ENCODE results near the gene ERC2.

The ERC2 gene

GRCh38 chr3:55721716-55722484 is 746.4 kb downstream of the ERC2 start:
- DNase-seq: no peak

- DNase-seq: no peak
Measured at GRCh38 chr3:55720614-55721013, 747.7 kb downstream of the ERC2 start.

GRCh38 chr3:55719508-55719907 is 748.8 kb downstream of the ERC2 start:
- DNase-seq: no peak

DNA sequence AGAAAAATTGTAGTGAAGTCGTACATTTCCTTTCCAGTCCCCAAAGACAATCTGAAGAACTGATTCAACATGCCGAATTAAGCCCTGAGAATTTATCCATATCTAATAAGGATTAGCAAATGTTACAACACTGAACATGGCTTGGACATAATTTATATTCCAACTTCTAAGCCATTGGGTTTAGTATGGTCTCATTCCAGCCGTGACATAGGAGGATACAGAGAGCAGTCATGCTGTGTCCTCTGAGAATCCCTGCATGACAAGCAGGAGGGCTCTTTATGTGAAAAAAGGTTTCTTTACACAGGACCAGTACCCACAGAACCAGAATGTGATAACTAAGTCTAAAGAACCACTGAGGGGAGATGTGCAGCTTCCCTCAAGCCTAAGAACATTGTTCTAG is 749.3 kb downstream of the ERC2 start:
- no peak for DNase-seq

GRCh38 chr3:55718521-55718921 is 749.7 kb downstream of the ERC2 start:
- no peak for DNase-seq

DNA sequence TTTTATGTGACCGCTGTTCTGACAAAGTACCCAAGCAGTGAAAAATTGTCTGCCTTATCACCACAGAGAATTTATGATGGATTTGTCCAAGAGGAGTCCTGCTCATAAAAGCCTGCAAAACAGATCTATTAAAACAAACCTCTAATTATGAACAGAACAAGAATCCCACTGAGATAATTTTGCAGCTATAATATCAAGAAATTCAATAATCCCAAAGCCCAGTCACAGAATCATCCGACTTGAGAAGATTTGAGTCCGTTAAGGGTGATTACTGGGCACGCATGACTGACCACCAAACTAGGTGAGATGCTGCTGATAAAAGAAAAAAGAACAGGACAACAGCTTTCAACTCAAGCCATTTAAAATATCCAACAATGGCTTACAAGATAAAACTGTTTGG is 750.2 kb downstream of the ERC2 start:
- no peak for DNase-seq

- DNase-seq: no peak
Measured at GRCh38 chr3:55717481-55717880, 750.8 kb downstream of the ERC2 start.

- no peak for DNase-seq
Measured at GRCh38 chr3:55716611-55717225, 751.5 kb downstream of the ERC2 start.

DNA sequence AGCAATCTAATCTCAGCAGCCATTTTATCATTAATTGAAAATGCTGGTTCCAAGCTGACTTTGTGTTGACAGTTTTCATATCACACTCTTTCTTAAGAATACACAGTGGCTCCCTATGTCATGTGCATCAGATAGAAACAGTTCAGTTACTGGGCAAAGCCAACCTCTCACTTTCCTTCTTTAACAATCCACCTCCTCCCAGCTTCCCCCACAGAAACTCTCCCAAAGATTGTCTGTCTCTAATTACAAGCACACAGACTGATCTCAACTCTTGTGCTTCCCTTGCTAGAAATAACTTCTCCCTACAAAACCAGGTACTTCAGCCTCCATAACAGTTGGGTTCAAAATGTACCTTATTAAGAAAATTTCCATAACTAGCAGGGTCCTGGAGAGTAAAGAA is 752.2 kb downstream of the ERC2 start:
- no peak for DNase-seq

DNA sequence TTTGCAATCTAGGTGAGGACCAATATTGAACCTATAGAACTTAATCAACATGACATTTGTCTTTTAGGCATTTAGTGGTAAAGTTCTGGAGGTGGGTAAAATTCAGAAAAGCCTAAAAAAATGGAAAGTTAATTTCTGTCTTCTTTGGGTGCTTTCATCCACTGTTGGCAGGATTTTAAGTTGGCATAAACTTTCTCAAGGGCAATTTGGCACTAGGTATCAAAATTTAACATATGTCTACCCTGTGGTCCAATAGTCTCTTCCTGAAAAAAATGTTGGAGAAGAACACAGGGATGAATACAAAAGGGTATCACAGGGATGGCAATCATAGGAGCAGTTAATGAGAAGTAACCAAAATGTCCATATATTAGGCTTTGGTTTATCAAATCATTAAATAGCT is 754.2 kb downstream of the ERC2 start:
- no peak for DNase-seq

DNA sequence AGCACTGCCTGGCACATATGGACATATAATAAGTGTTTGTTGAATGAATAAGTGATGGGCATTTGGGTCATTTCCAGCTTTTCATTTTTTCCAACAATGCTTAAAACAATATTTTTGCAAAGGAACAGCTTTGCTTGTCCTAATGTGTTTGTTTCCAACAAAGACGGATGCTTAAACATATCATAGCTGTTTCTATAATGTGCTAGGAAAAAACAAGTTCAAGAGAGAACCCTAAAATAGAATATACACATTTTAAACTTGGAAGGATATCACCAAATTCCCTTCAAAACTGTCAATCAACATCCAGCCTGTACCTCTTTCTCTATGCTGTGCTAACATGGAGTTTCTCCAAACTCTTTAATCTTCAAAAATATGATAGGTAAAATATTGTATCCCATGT is 756.6 kb downstream of the ERC2 start:
- no peak for DNase-seq

DNA sequence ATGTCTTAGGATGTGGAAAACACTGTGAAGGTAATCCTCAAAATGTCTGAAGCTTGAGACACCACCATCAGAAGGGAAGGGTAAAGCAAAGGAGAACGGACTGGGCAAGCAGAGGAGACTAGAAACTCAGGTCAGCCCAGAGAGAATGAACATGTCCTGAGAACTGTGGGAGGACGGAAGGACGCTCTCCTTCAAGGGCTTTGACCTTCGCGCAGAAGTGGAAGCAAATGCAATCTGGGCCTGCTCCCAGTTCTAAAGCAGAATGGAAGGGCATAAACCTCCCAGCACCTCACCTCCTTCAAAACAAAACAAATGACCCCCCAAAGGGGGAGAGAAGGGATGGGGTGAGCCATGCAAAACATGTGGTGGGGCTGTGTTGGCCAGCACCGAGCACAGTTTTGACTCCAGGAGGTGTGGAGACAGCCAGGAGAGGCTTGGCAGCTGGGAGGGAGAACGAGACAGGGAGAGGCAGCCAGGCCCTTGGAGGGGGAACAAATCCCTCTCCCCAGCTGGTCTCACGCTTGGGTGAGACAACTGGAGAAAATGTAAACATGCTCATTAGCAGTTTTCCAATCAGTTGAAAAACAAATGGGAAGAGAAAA is 758.8 kb downstream of the ERC2 start:
- no peak for DNase-seq

DNA sequence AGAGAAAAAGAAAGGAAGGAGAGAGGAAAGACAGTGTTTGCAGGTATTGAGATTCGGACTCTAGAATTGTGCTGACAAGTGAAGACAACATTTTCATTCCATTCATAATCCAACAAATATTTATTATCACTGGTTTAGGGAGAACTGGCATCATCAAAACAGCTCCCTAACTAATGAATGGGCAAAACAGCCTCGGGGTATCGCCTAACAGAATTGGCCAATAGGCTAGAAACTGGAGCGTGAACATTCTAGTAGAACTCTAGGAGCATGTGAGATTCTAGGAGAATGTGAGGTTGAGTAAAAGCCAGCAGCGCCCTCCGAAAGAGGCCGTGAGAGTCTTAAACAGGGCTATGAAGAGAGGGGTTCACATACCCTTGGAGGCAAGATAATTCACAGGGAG is 759.3 kb downstream of the ERC2 start:
- no peak for DNase-seq

DNA sequence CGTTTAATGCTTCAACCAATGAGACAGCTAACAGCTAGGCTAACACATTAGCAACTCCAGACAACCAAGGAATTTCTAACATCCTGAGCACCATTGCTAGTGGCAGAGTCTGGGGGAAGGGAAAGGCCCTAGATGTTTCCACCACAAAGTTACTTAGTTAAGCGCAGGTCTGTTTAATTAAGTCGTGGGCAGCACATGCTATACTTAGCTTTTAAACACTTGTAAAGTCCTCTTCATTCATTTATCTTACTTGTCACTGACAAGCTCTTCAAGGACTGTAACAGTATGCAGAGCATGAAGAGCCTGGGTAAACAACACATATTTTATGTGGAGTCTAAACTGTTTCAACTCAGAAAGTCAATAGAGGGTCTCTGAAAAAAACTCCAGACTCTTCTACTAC is 760.0 kb downstream of the ERC2 start:
- DNase-seq: no peak

GRCh38 chr3:55704521-55704920 is 763.7 kb downstream of the ERC2 start:
- DNase-seq: no peak

DNA sequence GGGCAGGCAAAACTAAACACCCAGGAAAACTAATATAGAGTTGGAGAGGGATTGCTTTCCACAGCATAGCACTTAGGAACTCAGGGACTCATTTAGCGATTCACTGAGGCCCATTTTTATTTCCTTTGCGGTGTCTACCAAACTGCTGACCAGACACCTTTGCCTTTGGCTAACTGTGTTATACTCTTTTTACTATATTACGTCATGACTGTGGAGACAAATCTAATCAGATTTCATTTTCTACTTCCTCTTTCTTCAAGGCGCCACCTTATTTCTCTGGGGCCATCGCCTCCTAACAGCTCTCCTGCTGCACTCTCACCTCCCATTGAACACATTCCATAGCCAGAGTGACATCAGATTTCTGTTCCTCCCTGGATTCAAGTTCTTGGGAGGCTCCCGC is 765.4 kb downstream of the ERC2 start:
- DNase-seq: no peak

- no peak for DNase-seq
Measured at GRCh38 chr3:55701997-55702396, 766.3 kb downstream of the ERC2 start.

- no peak for DNase-seq
Measured at GRCh38 chr3:55698831-55699230, 769.4 kb downstream of the ERC2 start.

DNA sequence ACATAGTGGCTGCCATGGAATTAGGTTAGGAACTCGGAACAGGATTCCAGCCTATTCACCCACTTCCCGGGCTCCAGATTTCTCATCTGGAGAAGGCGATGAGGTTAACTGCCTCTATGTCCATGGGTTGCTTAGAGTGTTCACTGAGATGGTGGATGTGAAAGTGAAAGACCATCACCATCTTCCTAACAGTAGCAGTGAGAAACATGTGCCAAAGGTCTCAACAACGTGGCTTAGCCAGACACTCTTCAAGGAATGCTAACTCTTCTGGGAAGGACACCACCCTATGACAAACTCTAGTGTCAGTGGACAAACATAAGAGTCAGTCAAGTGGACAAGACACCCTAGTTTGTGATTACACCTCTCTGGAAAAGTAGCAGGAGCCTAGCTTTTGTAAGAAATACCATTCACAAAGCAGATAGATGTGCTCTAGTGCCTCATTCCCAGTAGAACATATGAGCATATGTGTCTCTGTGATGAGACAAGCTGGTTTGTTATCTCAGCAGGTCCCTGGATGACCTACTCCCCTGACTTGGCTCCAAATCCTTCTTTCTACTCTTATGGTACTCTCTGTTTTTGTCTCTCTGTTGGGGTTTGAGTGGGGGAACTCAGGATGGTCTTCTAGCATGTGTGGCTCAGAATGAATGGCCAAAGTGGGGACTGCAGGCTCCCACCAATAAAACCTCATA is 770.9 kb downstream of the ERC2 start:
- DNase-seq: no peak

DNA sequence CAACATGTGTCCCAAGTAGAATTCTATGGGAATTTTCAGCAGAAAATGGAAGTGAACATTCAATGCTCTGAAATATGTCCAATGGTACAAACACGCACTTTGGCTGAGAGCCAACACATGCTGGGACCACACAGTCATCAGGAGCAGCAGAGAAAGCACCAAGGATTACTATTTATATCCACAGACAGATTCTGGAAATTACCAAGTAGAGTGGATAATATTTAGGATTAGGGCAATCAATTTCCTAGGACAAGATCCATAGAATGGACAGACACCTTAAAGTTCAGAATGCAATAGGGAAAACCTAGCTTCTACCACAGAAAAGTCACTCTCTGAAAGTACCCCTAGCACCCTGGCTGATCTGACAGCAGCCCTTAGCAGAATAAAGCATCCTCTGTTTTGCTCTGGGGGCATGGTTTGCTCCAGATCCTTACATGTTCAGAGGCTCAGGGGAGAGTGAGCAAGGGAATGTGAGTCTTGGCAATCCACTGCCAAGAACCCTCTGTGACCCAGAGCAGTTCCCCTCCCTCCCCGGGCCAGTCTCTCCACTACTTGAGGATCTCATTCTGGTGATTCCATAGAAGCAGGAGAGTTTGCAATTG is 775.2 kb downstream of the ERC2 start:
- DNase-seq: no peak

DNA sequence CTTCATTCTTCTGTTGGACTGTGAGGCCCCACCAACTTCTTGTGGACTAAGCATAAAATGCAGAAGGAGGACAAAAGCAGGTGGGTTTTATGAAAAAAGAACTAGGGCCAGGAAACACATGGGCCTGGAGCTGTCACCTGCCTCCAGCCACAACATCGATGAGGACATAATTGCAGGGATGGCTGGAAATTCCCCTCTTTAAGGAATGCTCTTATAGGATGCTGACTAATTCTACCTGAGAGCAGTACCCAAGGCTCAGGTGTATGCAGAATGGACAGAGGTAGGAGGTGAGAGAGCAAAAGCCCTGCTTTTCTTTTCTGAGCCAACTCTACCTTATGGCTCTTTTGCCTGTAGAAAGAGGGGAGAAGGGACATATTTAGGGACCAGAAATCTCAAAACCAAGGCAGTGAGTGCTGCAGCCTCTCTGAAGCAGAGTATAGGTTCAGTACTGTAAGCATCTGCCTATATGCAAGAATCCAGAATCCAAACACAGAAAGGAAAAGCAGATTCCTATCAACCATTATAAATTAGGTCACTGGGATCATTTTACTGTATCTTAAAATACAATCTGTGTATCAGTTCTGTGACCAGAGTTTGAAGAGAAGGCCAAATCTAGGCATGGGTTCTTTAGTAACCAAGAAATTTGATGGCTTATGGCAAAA is 775.8 kb downstream of the ERC2 start:
- DNase-seq: no peak

- no peak for DNase-seq
Measured at GRCh38 chr3:55691141-55691540, 777.1 kb downstream of the ERC2 start.

- DNase-seq: no peak
Measured at GRCh38 chr3:55690726-55691125, 777.5 kb downstream of the ERC2 start.
